Adrenal gland (tissue), 5 donors: Measurements from ENCODE around the gene HK2.

Source experiments
- POLR2A ChIP-seq, 2 donors: fragments of 450-650 bp; IDR thresholded peaks; one replicate each; pipeline ENCODE4 v1.6.1; 2017; ENCODE audit warnings: antibody characterized with exemption in 2 of 2, mild to moderate bottlenecking in 2 of 2, moderate library complexity in 1 of 2
- TF ChIP-seq, protein P1 (sequence below), 6 experiments: fragments of 450-650 bp in 4 of 6; fragments of 200-600 bp in 2 of 6; sonication (generic) in 1 of 6; IDR thresholded peaks; 1 replicate in 5 of 6; 2 replicates in 1 of 6; pipeline versions ENCODE4 v1.5.1 to v1.8.0; 2016 to 2021; ENCODE audit warnings: antibody characterized with exemption in 6 of 6, mild to moderate bottlenecking in 2 of 6, moderate library complexity in 1 of 6
- donor health status: DM: no; HTN: no; CAD: no.

DNA sequence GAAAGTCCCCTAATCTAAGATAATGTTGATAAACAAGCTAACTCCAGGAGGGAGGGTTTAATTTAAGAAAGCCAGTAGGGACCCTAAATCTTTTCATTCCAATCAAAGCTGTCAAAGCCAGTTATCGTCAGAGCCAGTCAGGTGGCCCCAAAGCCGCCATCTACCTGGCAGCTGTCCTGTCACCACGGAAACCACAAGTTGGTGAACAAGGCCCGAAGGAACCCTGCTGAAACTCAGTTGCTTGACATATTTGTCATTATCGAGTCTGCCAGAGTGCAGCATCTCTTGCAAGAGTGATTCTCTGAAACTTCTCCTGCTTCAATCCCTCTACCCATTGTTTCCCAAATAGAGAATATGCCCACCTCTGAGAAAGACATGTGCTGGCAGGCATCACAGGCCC is 93.7 kb downstream of the HK2 start:
- no peak for TF ChIP-seq POLR2A (IDR thresholded peaks at IDR 0.05)
- TF ChIP-seq, protein P1, sequence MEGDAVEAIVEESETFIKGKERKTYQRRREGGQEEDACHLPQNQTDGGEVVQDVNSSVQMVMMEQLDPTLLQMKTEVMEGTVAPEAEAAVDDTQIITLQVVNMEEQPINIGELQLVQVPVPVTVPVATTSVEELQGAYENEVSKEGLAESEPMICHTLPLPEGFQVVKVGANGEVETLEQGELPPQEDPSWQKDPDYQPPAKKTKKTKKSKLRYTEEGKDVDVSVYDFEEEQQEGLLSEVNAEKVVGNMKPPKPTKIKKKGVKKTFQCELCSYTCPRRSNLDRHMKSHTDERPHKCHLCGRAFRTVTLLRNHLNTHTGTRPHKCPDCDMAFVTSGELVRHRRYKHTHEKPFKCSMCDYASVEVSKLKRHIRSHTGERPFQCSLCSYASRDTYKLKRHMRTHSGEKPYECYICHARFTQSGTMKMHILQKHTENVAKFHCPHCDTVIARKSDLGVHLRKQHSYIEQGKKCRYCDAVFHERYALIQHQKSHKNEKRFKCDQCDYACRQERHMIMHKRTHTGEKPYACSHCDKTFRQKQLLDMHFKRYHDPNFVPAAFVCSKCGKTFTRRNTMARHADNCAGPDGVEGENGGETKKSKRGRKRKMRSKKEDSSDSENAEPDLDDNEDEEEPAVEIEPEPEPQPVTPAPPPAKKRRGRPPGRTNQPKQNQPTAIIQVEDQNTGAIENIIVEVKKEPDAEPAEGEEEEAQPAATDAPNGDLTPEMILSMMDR (IDR thresholded peaks at IDR 0.05) = no peak
